Coronary artery (tissue), 2 donors: ENCODE results near the gene GMDS.

Experiments
- DNase-seq: peaks from one replicate; pipeline ENCODE4 v3.0.0-alpha.2; 2017; ENCODE audit warnings: low spot score
- H3K27ac ChIP-seq, 2 donors: fragments of 200-600 bp; sonication (generic); one replicate each; pipeline ENCODE4 v1.5.1; 2016 to 2019
- H3K4me3 ChIP-seq: fragments of 200-600 bp; sonication (generic); 2 replicates; pipeline ENCODE4 v1.5.1; 2016; ENCODE audit warnings: mild to moderate bottlenecking, moderate library complexity
- CTCF ChIP-seq: fragments of 200-600 bp; sonication (generic); IDR thresholded peaks from one replicate; pipeline ENCODE4 v1.5.1; 2019; ENCODE audit warnings: antibody characterized with exemption

Gene GMDS

GRCh38 chr6:1885576-1886011, 359.8 kb downstream of the GMDS start:
- H3K4me3 ChIP-seq: peak overlapping the region; percentile 52
- peak overlapping the region; percentile 80 to 92 for H3K27ac ChIP-seq
- no peak for DNase-seq
- TF ChIP-seq CTCF: no peak

GRCh38 chr6:1884313-1884712, 361.1 kb downstream of the GMDS start:
- H3K27ac ChIP-seq: peak overlapping the region; percentile 80 to 92
- no peak for DNase-seq
- no peak overlapping the region for H3K4me3 ChIP-seq
- TF ChIP-seq CTCF: no peak

GRCh38 chr6:1878330-1878729, 367.1 kb downstream of the GMDS start:
- no peak for DNase-seq
- Histone ChIP-seq H3K27ac (no peak overlapping the region), H3K4me3 (no peak overlapping the region)
- no peak for TF ChIP-seq CTCF

- Histone ChIP-seq H3K27ac (peak overlapping the region in 1 of 2 donors; percentile 84), H3K4me3 (no peak overlapping the region)
- no peak for TF ChIP-seq CTCF
- DNase-seq: no peak
These were observed 371.6 kb downstream of the GMDS start for GRCh38 chr6:1873781-1874180.

GRCh38 chr6:1872649-1873131, 372.7 kb downstream of the GMDS start:
- Histone ChIP-seq H3K27ac (peak overlapping the region; percentile 55 to 84), H3K4me3 (peak overlapping the region; percentile 55)
- DNase-seq: no peak
- no peak for TF ChIP-seq CTCF

- H3K27ac ChIP-seq: peak overlapping the region; percentile 55 to 84
- DNase-seq: peak; percentile 82
- H3K4me3 ChIP-seq: peak overlapping the region; percentile 55
- no peak for TF ChIP-seq CTCF
These were observed 373.6 kb downstream of the GMDS start for GRCh38 chr6:1871724-1872315.

- no peak for TF ChIP-seq CTCF
- no peak for DNase-seq
- H3K27ac ChIP-seq: peak overlapping the region; percentile 55 to 85
- peak overlapping the region; percentile 12 for H3K4me3 ChIP-seq
These were observed 374.5 kb downstream of the GMDS start for GRCh38 chr6:1870932-1871331.
